Caki2 (cell line): Measurements from ENCODE around the gene PANK4. TPM values are rescaled to one million over a fixed set of nuclear protein-coding genes. Genes with fewer than 3 reads are reported as not detected.

Source experiments
- DNase-seq: peaks from one replicate; pipeline ENCODE4 v3.0.0-alpha.2; 2015; ENCODE audit warnings: low read depth
- in situ Hi-C: cut with HindIII; loops from 2 replicates; pipeline ENCODE4 v1.10.0; 2016; ENCODE audit warnings: low sequenced_read_pairs, low pct_unique_long_range_greater_than_20kb, mixed read lengths
- total RNA-seq: library from RNA; depleted of rRNA; stranded (reverse); fragments of >200 nt; shearing (Covaris generic); gene quantifications from 2 replicates; pipeline ENCODE4 v1.2.3, GENCODE V29; 2014; ENCODE audit warnings: low replicate concordance

Gene PANK4
- total RNA-seq, 1 experiment from 2014 or later: 21.1 TPM

DNA sequence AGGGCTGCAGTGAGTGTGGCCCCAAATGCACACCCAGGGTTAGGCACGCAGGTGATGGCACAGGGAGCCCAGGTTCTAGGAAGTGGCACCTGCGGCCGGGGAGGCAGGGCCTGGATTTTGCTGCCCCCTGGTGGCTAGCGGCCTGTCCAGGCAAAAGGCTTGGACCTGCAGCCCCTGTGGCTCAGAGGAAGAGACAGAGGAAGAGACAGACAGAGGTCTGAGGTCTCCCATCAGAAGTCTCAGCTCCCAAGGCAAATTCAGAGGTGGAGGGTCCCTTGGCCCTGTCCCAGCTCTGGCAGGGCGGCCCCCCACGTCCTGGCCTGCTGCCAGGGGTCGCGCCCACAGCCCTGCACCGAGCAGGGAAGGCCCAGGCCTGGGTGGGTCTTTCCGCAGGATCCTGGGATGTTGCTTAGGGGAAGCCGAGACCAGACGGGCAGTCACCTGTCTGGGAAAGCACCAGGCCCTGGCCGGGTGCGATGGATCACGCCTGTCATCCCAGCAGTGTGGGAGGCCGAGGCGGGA is 21.7 kb upstream of the PANK4 start:
- DNase-seq: peak; percentile 84
- in situ Hi-C loops: no loop called here

DNA sequence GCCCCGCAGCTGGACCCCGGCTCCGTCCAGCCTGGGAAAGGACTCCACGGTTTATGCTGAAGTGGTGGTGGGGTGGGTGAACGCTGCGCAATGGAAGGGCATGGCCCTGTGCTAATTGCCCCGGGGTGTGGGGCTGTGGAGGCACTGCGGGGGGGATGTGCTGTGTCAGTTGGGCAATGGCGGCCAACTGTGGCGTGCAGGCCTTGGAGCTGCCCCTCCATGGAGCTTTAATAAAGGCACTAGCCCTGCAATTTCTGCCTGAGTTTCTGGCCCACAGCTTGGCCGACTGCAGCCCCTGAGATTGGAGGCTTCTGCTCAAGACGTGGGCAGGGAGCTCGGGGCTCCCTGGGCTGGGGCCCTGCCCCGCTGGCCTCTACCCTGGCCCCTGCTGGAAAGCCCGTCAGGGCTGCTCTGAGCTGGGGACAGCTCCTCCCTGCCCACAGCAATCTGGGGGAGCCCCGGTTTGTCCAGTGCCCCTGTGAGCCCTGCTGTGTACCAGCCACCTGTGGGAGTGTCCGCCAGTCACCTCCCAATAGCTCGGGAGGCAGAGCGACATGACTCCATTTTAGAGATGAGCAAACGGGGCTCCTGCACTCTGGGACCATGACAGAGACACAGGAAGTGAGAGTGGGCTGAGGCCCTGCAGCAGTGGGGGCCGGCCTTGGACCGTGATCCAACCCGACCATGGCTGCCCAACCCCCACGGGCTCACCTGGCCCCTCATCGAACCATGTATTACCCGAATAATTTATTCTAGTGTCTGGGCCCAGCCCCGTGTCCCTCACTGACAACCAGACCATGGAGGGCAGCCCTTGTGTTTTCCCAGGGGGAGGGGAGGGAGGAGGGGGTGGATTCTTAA is 21.0 kb upstream of the PANK4 start:
- in situ Hi-C loops: no loop called here
- no peak for DNase-seq

DNA sequence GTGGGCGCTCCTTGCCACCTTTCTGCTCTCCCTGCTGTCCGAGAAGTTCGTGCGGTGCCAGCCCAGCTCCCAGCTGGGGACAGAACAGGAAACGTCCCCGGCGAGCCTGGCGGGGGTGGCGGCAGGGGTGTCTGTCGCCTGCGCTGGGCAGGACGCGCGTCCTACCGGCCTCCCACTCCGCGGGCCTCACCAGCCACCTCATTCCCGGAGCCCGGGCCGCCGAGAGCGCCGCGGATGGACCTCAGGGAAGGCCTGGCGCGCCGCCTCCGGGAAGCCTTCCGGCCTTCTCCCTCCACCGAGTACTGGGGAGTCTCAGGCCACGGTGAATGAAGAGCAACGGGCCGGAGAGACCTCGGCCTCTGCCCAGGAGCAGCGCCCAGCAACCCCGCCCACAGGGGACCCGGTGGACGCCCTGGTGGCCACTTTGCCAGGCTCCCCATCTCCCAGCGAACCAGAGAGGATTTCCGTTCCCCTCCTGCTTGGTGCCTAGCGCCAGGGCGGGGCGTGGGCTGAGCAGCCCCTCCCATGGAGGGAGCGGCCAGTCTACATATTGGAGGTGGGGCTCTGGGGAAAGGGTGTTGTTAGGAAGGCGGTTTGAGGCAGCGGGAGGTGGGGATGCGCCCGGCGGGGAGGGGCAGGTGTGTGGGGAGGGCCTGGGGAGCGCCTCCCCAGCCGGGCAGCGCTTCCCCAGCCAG is 20.3 kb upstream of the PANK4 start:
- DNase-seq: peak; percentile 98
- in situ Hi-C loops: no loop called here

DNA sequence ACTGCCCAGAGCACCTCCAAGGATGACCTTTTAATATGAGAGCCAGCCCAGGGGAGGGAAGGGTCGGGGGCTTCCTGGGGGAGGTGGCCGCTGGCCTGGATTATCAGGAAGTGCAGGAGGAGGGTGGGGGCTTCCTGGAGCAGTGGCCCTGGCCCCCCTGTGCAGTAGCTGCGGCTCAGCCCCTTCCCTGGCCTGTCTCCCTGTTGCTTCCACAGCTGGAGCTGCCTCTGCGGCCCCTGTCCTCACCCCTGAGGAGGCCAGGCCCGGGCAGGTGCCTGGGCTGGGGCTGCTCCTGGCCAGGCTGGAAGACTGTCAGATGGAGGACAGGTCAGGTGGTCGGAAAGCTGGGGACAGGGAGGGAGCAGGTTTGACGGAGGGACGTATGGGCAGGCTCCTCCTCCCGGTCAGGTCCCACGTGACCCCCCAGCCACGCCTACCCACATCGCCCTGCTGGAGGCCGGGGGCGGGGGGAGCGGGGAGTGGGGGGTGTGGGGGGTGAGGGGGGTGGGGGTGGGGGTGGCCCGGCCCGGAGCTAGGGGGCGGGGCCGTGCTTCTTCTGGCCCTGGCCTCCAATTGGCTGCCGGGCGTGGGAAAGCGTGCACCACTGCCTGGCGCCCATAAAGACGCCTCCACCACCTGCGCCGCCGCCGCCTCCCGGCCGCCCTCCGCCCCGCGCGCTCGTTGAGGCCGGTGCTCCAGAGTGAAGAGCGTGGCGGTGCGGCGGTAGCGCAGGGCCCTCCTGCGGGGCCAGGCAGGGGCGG is 19.5 kb upstream of the PANK4 start:
- DNase-seq: peak; percentile 82

DNA sequence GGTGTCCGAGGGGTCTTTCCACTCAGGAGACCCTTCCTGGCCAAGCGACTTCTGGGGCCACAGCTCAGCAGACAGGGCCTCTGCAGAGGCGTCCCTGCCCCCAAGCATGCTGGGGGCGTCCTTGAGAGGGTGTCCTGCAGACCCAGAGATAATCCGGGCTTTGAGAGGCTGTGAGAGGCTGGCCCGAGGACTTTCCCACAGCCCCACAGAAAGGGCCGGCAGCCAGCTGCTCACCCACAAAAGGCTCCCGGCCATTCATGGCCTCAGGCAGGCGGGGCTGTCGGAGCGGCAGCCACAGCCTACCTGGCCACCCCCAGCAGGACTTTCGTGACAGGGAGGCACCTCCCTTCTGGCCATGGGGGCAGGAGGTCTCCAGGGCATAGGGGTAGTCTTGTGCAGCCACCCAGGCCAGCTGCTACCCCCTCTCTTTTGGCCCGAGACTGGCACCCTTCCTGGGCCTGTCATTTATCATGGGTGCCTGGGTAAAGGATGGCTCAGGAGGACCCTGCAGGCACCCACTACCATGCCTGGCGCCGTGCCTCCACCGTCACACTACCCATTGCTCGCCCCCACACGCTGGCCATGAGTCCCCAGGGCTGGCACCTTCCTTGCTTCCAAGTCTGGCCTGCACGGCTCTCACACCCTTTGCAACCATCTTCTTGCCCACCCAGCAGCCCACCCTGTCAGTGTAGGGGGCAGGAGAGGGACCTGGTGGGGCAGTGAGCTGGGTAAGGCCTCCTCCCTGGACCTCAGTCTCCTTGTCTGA is 18.7 kb upstream of the PANK4 start:
- no peak for DNase-seq
- in situ Hi-C loops: no loop called here

More for the DNA sequence above, 19.5 kb upstream of the PANK4 start:
- in situ Hi-C loops: no loop called here

DNA sequence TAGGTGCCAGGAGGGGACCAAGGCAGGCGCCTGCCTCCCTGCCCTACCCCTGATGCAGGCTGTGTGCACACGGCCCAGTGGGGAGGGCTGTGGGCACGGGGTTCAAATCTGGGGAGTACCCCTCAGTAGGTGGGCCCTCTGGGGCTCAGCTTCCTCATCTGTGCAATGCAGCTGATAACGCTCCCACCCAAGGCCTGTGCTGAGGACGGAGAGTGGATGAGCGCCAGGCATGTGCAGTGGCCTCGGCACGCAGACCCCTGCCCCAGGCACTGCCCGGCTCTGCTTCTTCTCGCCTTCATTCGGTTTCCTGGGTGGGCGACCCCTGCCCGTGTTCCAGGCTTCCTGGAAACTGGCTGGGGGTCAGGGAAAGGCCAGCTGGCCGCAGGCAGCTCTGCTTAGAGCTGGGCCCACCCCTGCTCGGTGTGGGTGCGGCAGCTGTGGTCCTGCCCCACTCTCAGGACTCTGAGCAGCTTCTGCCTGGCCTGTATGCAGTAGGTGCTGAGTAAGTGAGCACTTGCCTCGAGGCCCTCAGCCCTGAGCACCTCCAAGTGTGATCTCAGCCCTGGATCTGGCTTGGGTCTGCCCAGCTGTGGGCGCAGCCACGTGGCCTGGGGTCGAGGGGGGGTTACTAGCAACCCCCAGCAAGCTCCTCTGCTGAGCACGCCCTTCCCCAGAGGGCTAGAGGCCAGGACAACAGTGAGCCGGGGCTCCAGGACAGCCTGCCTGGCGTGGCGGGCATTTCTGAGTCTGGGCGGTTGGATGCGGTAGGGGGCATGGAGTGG is 17.9 kb upstream of the PANK4 start:
- in situ Hi-C loops: no loop called here

DNA sequence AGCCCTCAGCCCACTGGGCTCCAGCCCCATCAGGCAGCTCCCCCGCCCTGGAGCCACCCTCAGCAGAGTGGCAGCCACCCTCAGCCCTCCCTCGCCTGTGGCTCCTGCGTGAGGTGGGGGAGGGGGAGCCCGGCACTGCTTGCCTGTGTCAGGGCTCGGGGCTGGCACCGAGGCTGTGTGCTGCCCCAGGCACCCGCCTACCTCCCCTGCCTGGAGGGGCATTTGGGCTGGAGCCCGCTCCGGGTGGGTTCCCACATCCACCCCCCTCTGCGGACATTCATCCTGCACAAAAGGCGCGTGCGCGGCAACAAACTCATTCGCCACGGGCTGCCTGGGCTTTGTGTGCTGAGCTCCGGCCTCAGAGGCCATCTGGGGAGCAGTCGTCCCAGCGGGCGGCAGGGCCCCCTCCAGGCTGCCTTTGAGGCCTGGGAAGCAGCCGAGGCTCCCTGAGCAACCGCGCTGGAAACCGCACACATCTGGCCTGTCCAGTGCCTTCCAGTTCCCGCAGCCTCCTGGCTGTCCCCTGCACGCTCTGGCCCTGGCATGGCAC is 17.2 kb upstream of the PANK4 start:
- in situ Hi-C loops: no loop called here
- no peak for DNase-seq

More for the DNA sequence above, 17.9 kb upstream of the PANK4 start:
- no peak for DNase-seq

DNA sequence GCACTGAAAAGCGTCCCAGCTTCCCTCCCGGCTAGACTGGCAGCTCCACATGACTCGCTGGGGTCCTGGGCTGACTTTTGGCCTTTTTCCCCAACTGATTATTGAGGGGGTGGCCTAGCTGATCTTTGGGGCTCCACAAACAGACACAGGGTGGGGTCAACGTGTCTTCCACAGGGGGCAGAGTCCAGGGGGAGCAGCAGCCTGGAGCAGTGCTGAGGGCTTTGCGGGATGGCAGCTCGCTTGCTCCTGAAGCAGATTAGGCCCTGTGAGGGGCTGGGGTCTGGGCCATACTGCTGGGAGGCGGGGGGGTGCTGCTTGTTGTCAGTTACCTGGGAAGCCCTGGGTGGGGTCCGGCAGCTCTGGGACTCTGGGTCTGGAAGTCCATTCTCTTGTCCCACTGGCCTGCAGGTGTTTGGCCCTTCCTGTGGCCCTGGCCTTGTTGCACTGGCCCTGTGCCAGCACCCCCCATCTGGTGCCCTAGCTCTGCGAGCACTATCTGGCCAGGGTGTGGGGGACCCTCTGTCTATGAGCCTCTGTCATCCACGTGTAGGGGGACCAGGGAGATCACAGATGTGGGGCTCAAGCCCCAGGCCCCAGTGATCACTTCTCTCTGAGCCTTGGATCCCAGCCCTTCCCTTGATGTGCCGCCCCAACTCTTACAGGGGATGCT is 16.0 kb upstream of the PANK4 start:
- no peak for DNase-seq
- in situ Hi-C loops: no loop called here

DNA sequence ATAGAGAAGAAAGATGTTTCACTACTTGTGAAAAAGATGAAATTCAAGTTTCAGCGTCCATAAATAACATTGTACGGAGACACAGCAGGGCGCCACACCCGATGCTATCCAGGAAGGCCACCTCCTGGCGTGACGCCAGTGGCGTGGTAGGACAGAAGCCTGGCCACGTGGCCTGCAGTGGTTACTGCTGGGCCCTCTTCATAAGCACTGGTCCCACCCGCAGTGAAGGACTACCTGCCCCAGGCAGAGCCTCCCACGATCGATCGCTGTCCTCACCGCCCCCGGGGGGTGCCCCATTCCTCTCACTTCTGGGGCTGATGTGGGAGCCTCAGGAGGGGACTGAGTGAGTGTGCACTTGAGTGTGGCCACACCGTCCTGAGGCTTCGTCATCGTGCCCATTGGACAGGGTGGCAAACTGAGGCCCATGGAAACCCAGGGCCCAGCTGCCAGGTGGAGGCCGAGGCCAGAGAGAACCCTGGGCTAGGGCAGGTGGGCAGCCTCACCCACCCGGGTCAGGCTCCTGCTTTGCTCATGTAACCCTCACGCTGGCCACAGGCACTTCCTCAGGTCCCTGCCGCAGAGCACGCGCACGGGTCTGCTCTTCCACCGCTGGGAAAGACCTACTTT is 15.3 kb upstream of the PANK4 start:
- DNase-seq: no peak
- in situ Hi-C loops: no loop called here

DNA sequence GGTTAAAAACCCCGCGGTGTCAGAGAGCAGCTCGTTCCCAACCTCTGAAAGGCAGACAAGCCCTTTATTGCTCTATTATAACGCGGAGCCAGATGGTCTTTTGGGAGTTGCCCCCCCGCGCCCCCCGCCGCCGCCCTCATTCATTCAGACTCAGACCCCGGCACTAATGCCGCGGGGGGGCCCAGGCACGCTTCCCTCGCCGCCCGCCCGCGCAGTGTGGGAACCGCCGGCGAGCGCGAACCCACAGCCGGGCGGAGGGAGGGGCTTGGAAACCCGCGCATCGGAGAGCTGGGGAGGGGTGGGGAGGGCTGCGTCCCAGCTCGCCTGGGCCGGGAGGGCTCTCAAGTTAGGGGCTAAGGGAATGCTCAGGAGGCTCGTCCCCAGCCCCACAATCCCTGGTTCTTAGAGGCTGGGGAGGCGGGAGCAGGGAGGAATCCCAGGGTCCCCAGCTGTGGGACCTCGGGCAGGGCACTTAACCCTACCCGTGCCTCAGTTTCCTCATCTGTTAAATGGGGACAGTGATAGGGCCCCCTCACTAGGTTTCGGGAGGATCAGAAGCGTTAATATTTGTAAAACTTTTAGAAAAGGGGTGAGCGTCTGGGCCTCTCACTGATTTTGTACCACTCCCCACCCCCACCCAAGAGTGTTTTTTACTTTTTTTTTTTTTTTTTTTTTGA is 14.6 kb upstream of the PANK4 start:
- no peak for DNase-seq
- in situ Hi-C loops: no loop called here

DNA sequence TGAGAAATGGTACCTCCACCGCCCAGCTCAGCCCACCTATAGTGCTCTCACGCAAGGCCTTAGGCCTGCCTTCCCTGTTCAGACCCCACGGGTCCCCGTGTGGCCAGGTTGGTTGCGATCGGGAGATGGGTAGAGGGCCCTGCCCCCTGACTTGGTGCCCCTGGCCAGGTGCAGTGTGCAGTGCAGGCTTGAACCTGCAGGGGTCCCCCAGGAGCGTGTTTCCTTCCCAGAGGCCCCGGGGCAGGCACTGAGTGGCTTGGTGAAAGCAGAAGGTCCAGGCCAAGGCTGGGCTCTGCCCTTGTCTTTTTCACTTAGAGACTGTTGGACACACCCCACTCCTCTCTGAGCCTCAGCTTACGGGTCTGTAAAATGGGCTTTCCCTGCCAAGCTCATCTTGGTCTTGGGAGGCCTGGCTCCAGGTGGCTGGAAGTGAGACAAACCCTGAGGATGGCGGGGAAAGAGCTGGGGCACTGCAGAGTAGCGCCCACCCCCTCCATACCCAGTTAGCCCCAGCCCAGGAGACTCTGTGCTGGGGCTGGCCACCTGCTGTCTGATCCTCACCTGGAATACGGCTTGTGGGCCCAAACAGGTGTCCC is 13.0 kb upstream of the PANK4 start:
- no peak for DNase-seq
- in situ Hi-C loops: no loop called here

DNA sequence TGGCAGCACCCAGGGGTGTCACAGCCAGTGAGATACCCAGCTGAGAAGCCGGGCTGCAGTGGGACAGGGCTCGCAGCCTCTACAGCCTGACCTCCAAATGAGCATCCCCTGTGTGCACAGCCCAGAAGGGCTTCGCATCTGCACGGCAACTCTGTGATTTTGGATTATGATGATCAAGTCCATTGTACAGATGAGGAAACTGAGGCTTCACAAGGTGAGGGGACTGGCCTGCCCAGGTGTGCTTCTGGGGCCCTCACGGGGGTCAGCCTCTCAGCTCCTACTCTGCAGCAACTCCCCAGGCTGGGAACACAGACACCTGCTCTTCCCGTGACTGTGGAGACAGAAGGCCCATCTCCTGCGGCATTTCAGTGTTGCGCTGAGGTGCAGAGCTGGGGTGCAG is 12.5 kb upstream of the PANK4 start:
- no peak for DNase-seq
- in situ Hi-C loops: no loop called here

DNA sequence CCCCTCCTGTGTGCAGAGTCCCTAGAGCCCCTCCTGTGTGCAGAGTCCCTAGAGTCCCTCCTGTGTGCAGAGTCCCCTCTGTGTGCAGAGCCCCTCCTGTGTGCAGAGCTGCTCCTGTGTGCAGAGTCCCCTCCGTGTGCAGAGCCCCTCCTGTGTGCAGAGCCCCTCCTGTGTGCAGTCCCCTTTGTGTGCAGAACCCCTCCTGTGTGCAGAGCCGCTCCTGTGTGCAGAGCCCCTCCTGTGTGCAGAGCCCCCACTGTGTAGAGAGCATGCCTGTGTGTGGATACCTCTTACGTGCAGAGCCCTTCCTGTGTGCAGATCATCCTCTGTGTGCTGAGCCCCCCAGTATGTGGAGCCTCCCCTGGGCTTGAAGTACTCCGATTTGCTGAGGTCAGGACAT is 12.0 kb upstream of the PANK4 start:
- no peak for DNase-seq
- in situ Hi-C loops: no loop called here

DNA sequence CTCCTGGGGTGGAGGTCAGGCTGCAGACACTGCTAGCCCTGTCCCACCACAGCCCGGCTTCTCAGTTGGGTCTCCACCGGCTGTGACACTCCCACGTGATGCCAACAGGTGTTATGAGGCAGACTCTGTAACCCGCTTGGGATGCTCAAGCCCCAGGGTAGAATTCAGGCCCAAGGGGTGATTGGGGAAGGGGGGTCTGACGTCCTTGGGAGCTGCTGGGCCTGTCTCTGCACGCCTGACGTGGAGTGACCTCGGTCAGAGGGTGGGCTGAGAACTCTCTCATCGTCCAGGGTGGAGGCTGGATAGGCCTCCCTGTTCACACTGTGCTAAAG is 11.4 kb upstream of the PANK4 start:
- in situ Hi-C loops: no loop called here
- no peak for DNase-seq

DNA sequence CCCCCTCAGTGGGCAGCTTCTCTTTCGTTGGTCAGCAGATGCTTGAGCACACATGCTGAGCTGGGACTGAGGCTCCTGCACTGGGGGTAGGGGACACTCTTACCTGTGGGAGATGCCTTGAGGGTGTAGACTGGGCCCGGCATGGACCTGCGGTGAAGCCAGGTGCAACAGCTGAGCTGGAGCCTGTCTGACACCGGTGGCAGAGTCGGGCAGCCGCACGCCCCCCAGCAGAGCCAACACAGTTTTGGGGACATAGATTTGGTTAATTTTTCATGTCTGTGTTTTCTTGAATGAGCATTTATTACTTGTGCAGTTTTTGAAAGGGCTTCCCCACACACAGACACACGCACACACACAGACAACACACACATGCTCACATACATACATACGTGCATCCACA is 9.6 kb upstream of the PANK4 start:
- in situ Hi-C loops: no loop called here
- DNase-seq: no peak

DNA sequence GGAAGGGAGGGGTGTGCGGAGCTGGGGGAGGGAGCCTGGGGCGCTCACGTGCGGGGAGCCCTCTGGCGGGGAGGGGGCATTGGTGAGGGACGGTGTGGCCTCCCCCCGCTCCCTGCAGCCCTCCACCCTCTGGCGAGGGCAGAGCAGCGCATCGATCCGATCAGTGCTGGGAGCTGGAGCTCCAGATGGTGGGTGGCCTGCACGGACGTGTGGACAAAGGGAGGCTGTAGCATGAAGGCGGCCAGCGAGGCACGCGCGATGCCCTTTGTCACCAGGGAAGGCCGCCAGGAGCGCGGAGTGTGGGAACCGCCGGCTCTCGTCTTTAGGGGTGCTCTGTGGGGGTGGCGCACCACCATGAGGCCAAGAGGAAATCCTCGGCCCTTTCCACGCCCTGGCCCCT is 9.1 kb upstream of the PANK4 start:
- in situ Hi-C loops: no loop called here

More for the DNA sequence above, 9.1 kb upstream of the PANK4 start:
- no peak for DNase-seq
